Fibroblast of peridontal ligament (primary cell): Measurements from ENCODE around the gene ABCG1.
A peak's percentile ranks its signal among the peaks of the same experiment; 100 is the strongest.

Experiments used
- DNase-seq: peaks from one replicate; pipeline ENCODE4 v3.0.0-alpha.2; 2010; ENCODE audit errors: extremely low read depth

ABCG1 gene

DNA sequence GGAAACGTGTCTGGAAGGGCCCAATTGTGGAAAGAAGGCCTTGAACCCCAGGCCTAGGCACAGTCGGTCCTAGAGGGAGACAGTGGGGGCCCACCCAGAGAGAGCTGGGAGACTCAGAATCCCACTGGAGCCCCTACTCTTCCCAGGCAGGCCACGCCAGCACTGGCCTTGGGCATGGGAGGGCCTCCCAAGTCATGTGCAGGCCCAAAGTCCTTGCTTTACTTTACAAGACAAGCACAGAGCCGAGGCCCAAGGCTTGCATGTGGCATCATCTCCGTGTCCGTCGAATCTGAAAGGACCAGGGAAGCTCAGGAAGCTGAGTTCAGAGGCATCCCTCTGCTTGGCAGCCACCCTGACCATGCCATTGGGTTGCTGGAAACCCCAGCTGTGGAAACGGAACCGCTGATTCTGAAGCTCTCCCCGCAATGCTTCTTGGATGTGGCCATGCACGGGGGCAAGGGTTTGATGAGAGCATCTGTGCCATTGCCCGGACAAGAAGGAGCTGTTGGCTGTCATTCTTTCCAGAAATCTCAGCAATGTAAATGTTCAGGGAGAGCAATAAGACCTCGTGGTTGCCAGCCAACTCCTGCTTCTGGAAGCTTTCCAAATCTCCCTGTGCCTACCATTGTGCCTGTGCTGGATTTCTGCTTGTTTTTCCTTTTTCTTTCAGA lies 32.8 kb downstream of the ABCG1 start:
- no peak for DNase-seq

DNA sequence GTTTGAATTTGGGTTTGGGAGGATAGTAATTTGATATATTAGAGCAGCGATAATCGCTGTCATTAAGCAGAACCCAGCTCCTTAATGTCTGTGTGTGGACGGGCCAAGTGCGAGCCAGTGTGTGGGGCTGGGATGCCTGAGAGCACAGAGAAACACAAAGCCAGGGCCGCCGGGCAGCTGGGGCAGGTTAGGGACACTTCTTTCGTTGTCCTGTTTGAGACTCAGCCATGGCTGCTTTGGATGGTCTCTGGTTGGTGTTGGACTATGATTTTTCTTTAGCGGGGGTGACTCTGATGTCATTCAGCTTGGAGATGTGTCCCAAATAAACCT lies 33.4 kb downstream of the ABCG1 start:
- no peak for DNase-seq

DNA sequence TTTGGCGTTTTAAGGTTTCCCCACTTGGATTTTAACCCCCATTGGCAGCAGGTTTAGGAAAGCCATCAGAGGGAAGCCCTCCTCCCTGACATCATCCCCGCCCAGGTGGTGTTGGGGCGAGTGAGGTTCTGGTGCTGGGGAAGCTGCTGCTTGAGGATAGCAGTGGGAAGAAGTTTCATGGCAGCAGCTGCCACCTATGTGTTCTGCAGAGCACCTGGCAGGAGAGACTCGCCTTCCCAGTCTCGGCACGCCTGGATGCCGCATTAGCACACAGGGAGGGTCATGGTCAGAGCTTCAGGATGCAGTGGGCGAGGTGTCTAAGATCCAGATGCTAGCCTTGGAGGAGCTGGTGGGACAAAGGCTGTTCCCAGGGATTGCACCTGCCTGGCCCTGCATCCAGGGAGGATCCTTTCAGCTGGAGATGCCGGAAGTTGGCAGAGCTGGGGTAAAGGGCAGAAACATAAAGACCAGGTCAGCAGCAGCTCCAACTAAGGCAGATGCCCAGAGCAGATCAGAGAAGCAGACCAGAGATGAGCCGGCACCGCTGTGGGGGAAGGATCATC lies 33.9 kb downstream of the ABCG1 start:
- DNase-seq = no peak

- DNase-seq = no peak
Measured at GRCh38 chr21:42253466-42253865, 34.5 kb downstream of the ABCG1 start.

DNA sequence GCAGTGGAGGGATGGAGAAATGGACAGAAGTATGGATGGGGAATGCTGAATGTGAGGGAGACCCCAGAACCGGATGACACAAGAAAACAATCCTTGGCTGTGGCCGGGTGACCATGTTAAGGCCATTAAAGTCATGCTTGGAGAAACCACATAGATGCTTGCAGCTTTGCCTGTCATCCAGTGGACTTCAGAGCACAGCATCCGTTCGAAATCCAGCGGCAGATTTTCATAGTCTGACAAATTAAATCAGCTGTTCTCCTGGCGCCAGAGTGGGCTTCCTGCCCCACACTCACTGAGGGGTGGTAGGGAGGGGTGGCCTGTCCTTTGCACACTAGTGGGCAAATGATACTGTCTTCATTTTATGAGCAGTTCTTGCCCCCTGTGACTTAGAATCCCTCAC lies 35.1 kb downstream of the ABCG1 start:
- no peak for DNase-seq

- no peak for DNase-seq
Measured at GRCh38 chr21:42254651-42255601, 36.0 kb downstream of the ABCG1 start.

- DNase-seq = no peak
Measured at GRCh38 chr21:42255825-42256224, 36.9 kb downstream of the ABCG1 start.

- no peak for DNase-seq
Measured at GRCh38 chr21:42256316-42256715, 37.4 kb downstream of the ABCG1 start.

- no peak for DNase-seq
Measured at GRCh38 chr21:42257091-42257765, 38.3 kb downstream of the ABCG1 start.

DNA sequence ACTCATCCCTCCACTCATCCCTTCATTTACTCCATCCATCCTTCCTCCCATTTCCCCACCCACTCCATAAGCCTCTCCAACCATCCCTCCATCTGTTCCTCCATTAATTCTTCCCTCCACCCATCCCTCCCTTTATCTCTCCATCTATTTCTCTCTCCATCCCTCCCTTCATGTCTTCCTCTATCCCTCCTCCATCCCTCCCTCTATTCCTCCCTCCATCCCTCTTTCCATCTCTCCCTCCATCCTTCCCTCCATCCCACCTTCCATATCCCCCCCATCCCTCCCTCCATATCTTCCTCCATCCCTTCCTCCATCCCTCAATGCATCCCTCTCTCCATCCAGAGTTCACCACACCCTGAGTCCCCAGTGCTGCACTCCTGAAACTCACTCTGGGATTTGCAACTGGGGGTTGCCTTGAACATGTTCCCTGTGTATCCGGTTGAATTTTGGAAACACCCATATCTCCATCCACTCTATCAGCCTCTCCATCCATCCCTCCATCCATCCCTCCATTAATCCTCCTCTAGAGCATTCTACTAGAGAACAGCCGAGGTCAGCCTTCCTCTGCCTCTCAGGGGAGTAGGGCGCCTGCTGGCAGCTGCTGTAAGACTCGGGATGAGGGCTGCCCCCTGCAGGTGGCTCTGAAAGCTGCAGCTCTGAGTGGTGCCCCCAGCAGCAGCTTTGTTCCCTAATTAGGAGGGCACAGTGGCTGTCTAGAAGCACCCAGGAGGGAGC lies 39.4 kb downstream of the ABCG1 start:
- DNase-seq = peak; percentile 3

- DNase-seq = no peak
Measured at GRCh38 chr21:42258885-42259407, 40.0 kb downstream of the ABCG1 start.

DNA sequence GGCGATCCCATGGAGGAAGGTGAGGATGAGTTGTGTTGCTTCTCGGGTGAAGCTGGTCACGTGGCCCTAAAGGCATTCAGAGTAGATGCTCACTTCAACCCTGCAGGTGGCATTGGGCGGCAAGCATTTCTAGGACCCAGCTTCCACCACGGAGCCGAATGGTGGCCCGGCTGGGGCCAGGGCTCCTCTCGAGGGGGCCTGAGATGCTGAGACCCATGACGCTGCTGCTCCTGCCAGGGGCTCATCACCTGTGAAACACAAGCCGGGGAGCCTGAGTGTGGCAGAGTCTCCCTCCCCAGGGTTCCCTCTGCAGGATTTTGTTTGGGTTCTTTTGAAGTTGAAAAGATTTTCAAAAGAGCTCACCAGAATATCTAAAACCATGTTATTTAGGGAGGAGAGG lies 41.2 kb downstream of the ABCG1 start:
- no peak for DNase-seq

GRCh38 chr21:42261829-42262200 lies 42.9 kb downstream of the ABCG1 start:
- DNase-seq = no peak

DNA sequence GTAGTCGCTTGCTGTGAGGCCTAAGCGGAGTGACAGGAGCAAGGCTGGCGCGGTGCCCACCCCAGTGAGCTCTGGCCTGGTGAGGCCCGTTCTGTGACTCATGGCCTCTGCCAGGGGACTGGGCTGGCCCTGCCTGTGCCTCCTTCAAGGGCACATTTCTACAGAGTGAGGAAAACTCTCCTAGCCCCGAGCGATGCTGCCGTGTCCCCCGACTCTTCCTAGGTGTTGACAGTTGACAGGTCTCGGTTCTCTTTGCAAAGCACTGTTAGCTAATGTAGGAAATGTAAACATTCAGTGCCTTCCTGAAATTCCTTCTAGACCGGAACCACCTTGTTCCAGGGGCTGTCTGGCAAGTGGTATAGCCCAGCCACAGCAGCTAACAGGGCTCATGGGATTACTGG lies 43.9 kb downstream of the ABCG1 start:
- DNase-seq = no peak

GRCh38 chr21:42263591-42264131 lies 44.7 kb downstream of the ABCG1 start:
- no peak for DNase-seq

DNA sequence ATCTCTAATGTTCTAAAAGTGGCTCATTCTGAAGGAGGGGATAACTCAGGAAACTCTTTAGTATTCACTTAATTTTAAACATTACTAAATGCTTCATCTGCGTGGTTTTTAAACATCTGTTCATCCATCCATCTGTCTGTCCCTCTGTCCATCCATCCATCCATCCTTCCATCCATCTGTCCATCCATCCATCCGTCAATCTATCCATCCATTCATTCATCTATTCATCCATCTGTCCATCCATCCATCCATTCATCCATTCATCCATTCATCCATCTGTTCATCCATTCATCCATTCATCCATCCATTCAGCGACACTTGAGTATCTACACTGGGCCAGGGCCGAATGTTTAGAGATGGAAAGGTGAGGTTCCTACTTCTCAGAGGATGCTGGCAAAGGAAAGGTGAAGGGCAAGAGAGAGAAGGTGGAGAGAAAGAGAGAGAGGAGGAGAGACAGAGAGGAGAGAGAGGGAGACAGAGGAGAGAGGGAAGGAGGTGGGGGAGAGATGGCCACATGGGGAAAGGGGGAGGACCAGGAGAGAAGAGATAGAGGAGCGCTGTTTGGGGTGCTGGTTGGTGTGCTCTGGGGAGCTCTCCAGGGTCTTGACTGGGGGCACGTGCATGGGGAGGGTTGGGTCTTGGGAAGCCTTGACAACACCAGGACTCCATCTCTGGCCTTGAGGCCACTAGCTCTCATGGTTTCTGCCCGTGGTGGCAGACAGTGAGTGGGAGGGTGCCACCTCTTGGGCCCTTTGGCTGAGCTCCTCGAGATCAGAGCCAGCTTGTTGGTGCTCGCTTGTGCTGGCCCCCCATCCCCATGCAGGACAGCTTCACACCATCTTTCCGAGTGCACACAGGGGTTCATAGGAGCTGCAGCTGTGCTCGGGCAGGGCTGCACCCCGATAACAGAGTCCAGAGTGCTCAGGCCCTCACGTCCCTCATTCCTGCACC lies 45.6 kb downstream of the ABCG1 start:
- DNase-seq = no peak

GRCh38 chr21:42265231-42265812 lies 46.4 kb downstream of the ABCG1 start:
- DNase-seq = no peak

GRCh38 chr21:42266971-42267556 lies 48.1 kb downstream of the ABCG1 start:
- DNase-seq = no peak

DNA sequence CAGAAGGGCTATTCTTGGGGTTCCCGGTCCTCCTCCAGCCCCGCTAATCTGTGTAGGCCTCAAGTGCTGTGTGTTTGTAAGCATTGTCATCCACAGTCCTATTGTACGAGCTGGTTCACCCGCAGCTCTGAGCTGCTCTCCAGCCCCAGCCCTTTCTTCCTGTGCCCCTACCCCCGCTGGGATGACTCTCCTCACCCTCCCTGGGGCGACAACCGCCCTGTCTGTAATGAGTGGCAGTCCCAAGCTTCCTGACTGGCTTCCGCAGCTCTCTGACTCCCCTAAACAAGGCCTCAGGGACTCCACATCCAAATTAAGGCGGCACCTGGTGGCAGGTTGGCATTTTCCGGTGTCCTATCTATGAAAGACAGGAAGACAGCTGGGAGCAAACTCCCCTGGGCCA lies 50.4 kb downstream of the ABCG1 start:
- no peak for DNase-seq
